Bronchial epithelial cell (primary cell): ENCODE results near the gene GLYR1. TPM values are rescaled to one million over a fixed set of nuclear protein-coding genes. Genes with fewer than 3 reads are reported as not detected.

Experiments
- DNase-seq: peaks from one replicate; pipeline ENCODE4 v3.0.0-alpha.2; 2010; ENCODE audit warnings: low read depth
- FAIRE-seq: peaks from 2 replicates; lab custom pipeline; 2011; peaks lifted over from hg19 to GRCh38; lab: Jason Lieb, UNC
- H3K27me3 ChIP-seq: 2 replicates; pipeline ENCODE4 v1.5.1; 2011; ENCODE audit warnings: low read length; ENCODE audit not compliant: control insufficient read depth, insufficient read depth
- H3K36me3 ChIP-seq: 2 replicates; pipeline ENCODE4 v1.5.1; 2011; ENCODE audit warnings: low read length; ENCODE audit not compliant: control insufficient read depth, insufficient read depth
- H3K4me3 ChIP-seq: 2 replicates; pipeline ENCODE4 v1.5.1; 2011; ENCODE audit warnings: mild to moderate bottlenecking, low read depth, low read length, control low read depth
- CTCF ChIP-seq: IDR thresholded peaks from 2 replicates; pipeline ENCODE4 v1.5.1; 2011; ENCODE audit warnings: mild to moderate bottlenecking, moderate library complexity, low read length, control low read depth, inconsistent platforms; ENCODE audit not compliant: insufficient read depth, severe bottlenecking
- total RNA-seq: library from RNA; depleted of rRNA; stranded (reverse); fragments of >200 nt; gene quantifications from 2 replicates; pipeline ENCODE4 v1.2.1, GENCODE V29; 2014

The GLYR1 gene
- total RNA-seq, 1 donor from 2014 or later = 31.1 TPM

- no peak for FAIRE-seq
- peaks cover 25% of the 10 kb centered on the region for H3K36me3 ChIP-seq
Measured at GRCh38 chr16:4840984-4841383, 6.1 kb downstream of the GLYR1 start.

GRCh38 chr16:4839942-4840341 is 7.1 kb downstream of the GLYR1 start:
- Histone ChIP-seq H3K27me3 (no peaks in the 10 kb centered on the region), H3K36me3 (peaks cover 23% of the 10 kb centered on the region), H3K4me3 (no peak overlapping the region)
- no peak for FAIRE-seq
- peak; percentile 20 for DNase-seq
- TF ChIP-seq CTCF = no peak

More at GRCh38 chr16:4840984-4841383, 6.1 kb downstream of the GLYR1 start:
- no peaks in the 10 kb centered on the region for H3K27me3 ChIP-seq
- no peak for DNase-seq
- TF ChIP-seq CTCF = no peak
- no peak overlapping the region for H3K4me3 ChIP-seq

DNA sequence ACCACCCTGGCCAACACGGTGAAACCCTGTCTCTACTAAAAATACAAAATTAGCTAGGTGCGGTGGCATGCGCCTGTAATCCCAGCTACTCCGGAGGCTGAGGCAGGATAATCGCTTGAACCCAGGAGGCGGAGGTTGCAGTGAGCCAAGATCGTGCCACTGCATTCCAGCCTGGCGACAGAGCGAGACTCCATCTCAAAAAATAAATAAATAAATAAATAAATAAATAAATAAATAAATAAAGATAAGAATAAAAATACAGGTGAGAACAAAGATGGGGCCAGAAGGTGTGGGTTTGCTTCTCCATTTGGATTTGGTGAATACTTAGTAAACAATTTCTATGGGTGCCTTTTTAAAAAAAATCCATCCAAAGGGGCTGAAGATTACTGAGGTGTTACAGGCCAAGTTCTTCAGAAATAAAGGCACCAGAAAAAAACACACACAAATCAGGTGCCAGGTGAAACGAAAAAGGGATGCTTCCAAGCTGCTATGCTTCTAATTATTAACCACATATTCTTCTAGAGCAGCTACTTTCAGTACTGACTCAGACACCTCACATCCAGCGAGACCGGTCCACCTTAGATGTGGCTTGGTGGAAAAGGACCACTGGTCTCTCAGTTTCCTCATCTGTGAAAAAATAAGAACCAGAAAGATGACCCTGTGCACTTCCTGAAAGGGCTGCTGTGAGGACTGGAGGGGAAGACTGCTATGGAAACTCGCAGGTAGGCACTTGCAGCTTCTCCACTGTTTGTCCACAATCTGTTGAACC is 9.2 kb downstream of the GLYR1 start:
- DNase-seq = no peak
- H3K36me3 ChIP-seq = peaks cover 24% of the 10 kb centered on the region

GRCh38 chr16:4836727-4837126 is 10.4 kb downstream of the GLYR1 start:
- FAIRE-seq (no peak), DNase-seq (no peak)
- Histone ChIP-seq H3K27me3 (no peaks in the 10 kb centered on the region), H3K4me3 (no peak overlapping the region), H3K36me3 (peaks cover 31% of the 10 kb centered on the region)
- no peak for TF ChIP-seq CTCF

More for the DNA sequence above, 9.2 kb downstream of the GLYR1 start:
- Histone ChIP-seq H3K27me3 (no peaks in the 10 kb centered on the region), H3K4me3 (no peak overlapping the region)
- FAIRE-seq = no peak
- no peak for TF ChIP-seq CTCF

GRCh38 chr16:4833584-4833983 is 13.5 kb downstream of the GLYR1 start:
- no peak for FAIRE-seq
- peaks cover 26% of the 10 kb centered on the region for H3K36me3 ChIP-seq

More at GRCh38 chr16:4833584-4833983, 13.5 kb downstream of the GLYR1 start:
- Histone ChIP-seq H3K27me3 (no peaks in the 10 kb centered on the region), H3K4me3 (no peak overlapping the region)
- no peak for DNase-seq
- TF ChIP-seq CTCF = no peak
